Activated CD8-positive, alpha-beta memory T cell treated with anti-CD3 and anti-CD28 coated beads for 1 hour (primary cell): Measurements from ENCODE around the gene KRTAP3-2.
"Not testable (repeated sequence)": the region's sequence is repeated elsewhere in the genome, so short reads cannot be mapped to it uniquely, and the experiment has no call there.

ENCODE experiments used
- DNase-seq, 2 donors: peaks; one replicate each; pipeline ENCODE4 v3.0.0-alpha.2; 2020; ENCODE audit warnings: low read depth in 1 of 2; ENCODE audit errors: extremely low read depth in 1 of 2

KRTAP3-2 gene

GRCh38 chr17:40999563-40999962 is at the start of gene KRTAP3-2:
TSS of gene KRTAP3-2 (minus strand) at chr17:40999906. CDS start at chr17:40999853, 53 bp downstream.
- not testable (repeated sequence) for DNase-seq

- no peak for DNase-seq
These were observed 49.4 kb upstream of the KRTAP3-2 start for GRCh38 chr17:41049110-41049509.

GRCh38 chr17:41048441-41048840 is 48.7 kb upstream of the KRTAP3-2 start:
- DNase-seq, result no peak

- DNase-seq, result not testable (repeated sequence)
These were observed 47.2 kb upstream of the KRTAP3-2 start, which contains the start of gene KRTAP2-1 for GRCh38 chr17:41046735-41047465. TSS of gene KRTAP2-1 (minus strand) at chr17:41047316. CDS start at chr17:41047267, 49 bp downstream.

- no peak for DNase-seq
These were observed 43.2 kb upstream of the KRTAP3-2 start for GRCh38 chr17:41042953-41043352.

- not testable (repeated sequence) for DNase-seq
These were observed 41.3 kb upstream of the KRTAP3-2 start, which contains the start of gene KRTAP1-1 for GRCh38 chr17:41040783-41041571. TSS of gene KRTAP1-1 (minus strand) at chr17:41041450. CDS start at chr17:41041397, 53 bp downstream.

- DNase-seq, result no peak
These were observed 38.2 kb upstream of the KRTAP3-2 start for GRCh38 chr17:41037853-41038350.

- DNase-seq, result not testable (repeated sequence)
These were observed 34.7 kb upstream of the KRTAP3-2 start, which contains the start of gene KRTAP1-3 for GRCh38 chr17:41034346-41034935. TSS of gene KRTAP1-3 (minus strand) at chr17:41034874. CDS start at chr17:41034821, 53 bp downstream.

GRCh38 chr17:41029633-41030245 is 30.0 kb upstream of the KRTAP3-2 start, which contains the start of gene KRTAP1-4:
TSS of gene KRTAP1-4 (minus strand) at chr17:41030195. CDS start at chr17:41030078, 117 bp downstream.
- DNase-seq, result no peak

- DNase-seq, result no peak
These were observed 27.2 kb upstream of the KRTAP3-2 start, which contains the start of gene KRTAP1-5 for GRCh38 chr17:41026715-41027471. TSS of gene KRTAP1-5 (minus strand) at chr17:41027208. CDS start at chr17:41027155, 53 bp downstream.

GRCh38 chr17:41024697-41025096 is 25.0 kb upstream of the KRTAP3-2 start:
- DNase-seq, result no peak

- DNase-seq, result no peak
These were observed 20.6 kb upstream of the KRTAP3-2 start for GRCh38 chr17:41020336-41020735.

- DNase-seq, result no peak
These were observed 19.7 kb upstream of the KRTAP3-2 start for GRCh38 chr17:41019415-41019814.

- no peak for DNase-seq
These were observed 18.8 kb upstream of the KRTAP3-2 start for GRCh38 chr17:41018541-41018940.

- no peak for DNase-seq
These were observed 17.0 kb upstream of the KRTAP3-2 start for GRCh38 chr17:41016578-41017215.

GRCh38 chr17:41015454-41015853 is 15.7 kb upstream of the KRTAP3-2 start:
- no peak for DNase-seq

- DNase-seq, result no peak
These were observed 13.9 kb upstream of the KRTAP3-2 start for GRCh38 chr17:41013606-41014005.

GRCh38 chr17:41013181-41013580 is 13.5 kb upstream of the KRTAP3-2 start:
- no peak for DNase-seq
